ENCODE measurements around the gene PODNL1.
"Not testable (repeated sequence)": the region's sequence is repeated elsewhere in the genome, so short reads cannot be mapped to it uniquely, and the experiment has no call there.

Gene PODNL1

GRCh38 chr19:13930402-13930801 is 7.8 kb downstream of the PODNL1 start:
- in situ Hi-C loops (cut with MboI; ENCODE audit: low sequenced_read_pairs), result no loop called here

- in situ Hi-C loops (cut with MboI; ENCODE audit: low sequenced_read_pairs), result no loop called here
Measured at GRCh38 chr19:13929956-13930355, 8.3 kb downstream of the PODNL1 start.

- in situ Hi-C loops (cut with MboI; ENCODE audit: low sequenced_read_pairs), result no loop called here
Measured at GRCh38 chr19:13929340-13929739, 8.9 kb downstream of the PODNL1 start.

GRCh38 chr19:13926715-13927114 is 11.5 kb downstream of the PODNL1 start:
- in situ Hi-C loops (cut with MboI; ENCODE audit: low sequenced_read_pairs), result no loop called here

GRCh38 chr19:13926010-13926409 is 12.2 kb downstream of the PODNL1 start:
- in situ Hi-C loops (cut with MboI; ENCODE audit: low sequenced_read_pairs), result no loop called here

- in situ Hi-C loops (cut with MboI; ENCODE audit: low sequenced_read_pairs), result no loop called here
Measured at GRCh38 chr19:13923194-13923987, 14.8 kb downstream of the PODNL1 start.

- in situ Hi-C loops (cut with MboI; ENCODE audit: low sequenced_read_pairs), result not testable (repeated sequence)
Measured at GRCh38 chr19:13922118-13922517, 16.1 kb downstream of the PODNL1 start.

GRCh38 chr19:13920940-13921747 is 17.1 kb downstream of the PODNL1 start:
- in situ Hi-C loops (cut with MboI; ENCODE audit: low sequenced_read_pairs), result no loop called here

GRCh38 chr19:13920524-13920923 is 17.7 kb downstream of the PODNL1 start:
- in situ Hi-C loops (cut with MboI; ENCODE audit: low sequenced_read_pairs), result no loop called here

GRCh38 chr19:13918726-13919411 is 19.3 kb downstream of the PODNL1 start:
- in situ Hi-C loops (cut with MboI; ENCODE audit: low sequenced_read_pairs), result no loop called here

- in situ Hi-C loops (cut with MboI; ENCODE audit: low sequenced_read_pairs), result no loop called here
Measured at GRCh38 chr19:13917888-13918406, 20.3 kb downstream of the PODNL1 start.

GRCh38 chr19:13914777-13915176 is 23.4 kb downstream of the PODNL1 start:
- in situ Hi-C loops (cut with MboI; ENCODE audit: low sequenced_read_pairs), result no loop called here

- in situ Hi-C loops (cut with MboI; ENCODE audit: low sequenced_read_pairs), result no loop called here
Measured at GRCh38 chr19:13913352-13913751, 24.9 kb downstream of the PODNL1 start.

GRCh38 chr19:13909430-13909829 is 28.8 kb downstream of the PODNL1 start:
- in situ Hi-C loops (cut with MboI; ENCODE audit: low sequenced_read_pairs), result no loop called here

- in situ Hi-C loops (cut with MboI; ENCODE audit: low sequenced_read_pairs), result no loop called here
Measured at GRCh38 chr19:13908674-13909073, 29.5 kb downstream of the PODNL1 start.

- in situ Hi-C loops (cut with MboI; ENCODE audit: low sequenced_read_pairs), result no loop called here
Measured at GRCh38 chr19:13906910-13907309, 31.3 kb downstream of the PODNL1 start.

- in situ Hi-C loops (cut with MboI; ENCODE audit: low sequenced_read_pairs), result no loop called here
Measured at GRCh38 chr19:13906521-13906904, 31.7 kb downstream of the PODNL1 start.

- in situ Hi-C loops (cut with MboI; ENCODE audit: low sequenced_read_pairs), result no loop called here
Measured at GRCh38 chr19:13905634-13906520, 32.3 kb downstream of the PODNL1 start, which contains the start of the genes BRME1 and CC2D1A. Gene BRME1, minus strand, starts transcription at chr19:13906117. Its CDS starts 1,225 bp downstream, at chr19:13904892. Gene CC2D1A, plus strand, starts transcription at chr19:13906201. Its CDS starts 241 bp downstream, at chr19:13906442.

GRCh38 chr19:13902993-13903555 is 35.1 kb downstream of the PODNL1 start:
- in situ Hi-C loops (cut with MboI; ENCODE audit: low sequenced_read_pairs), result no loop called here

Data from HL-60/S4 treated with phorbol 12-myristate 13-acetate at 8.2 ng/mL for 4 days and 3 days (cell line).